Fibroblast of pulmonary artery (primary cell): ENCODE data around the gene JAG2.

Experiments
- DNase-seq: peaks from one replicate; pipeline ENCODE4 v3.0.0-alpha.2; 2010; ENCODE audit warnings: low read depth
- H3K4me3 ChIP-seq: replicated peaks from 2 replicates; pipeline ENCODE4 v1.5.1; 2011; ENCODE audit warnings: low read depth, mild to moderate bottlenecking, control low read depth, low read length, moderate library complexity
- CTCF ChIP-seq: IDR thresholded peaks from 2 replicates; pipeline ENCODE4 v1.5.1; 2011; ENCODE audit warnings: mild to moderate bottlenecking, control low read depth, low read length, inconsistent platforms; ENCODE audit errors: missing control alignments

Gene JAG2

GRCh38 chr14:105096206-105096875 lies 72.2 kb downstream of the JAG2 start:
- no peak overlapping the region for H3K4me3 ChIP-seq
- no peak for TF ChIP-seq CTCF
- no peak for DNase-seq

- no peak for DNase-seq
- no peak for TF ChIP-seq CTCF
- H3K4me3 ChIP-seq = no peak overlapping the region
Measured at GRCh38 chr14:105095236-105095805, 73.3 kb downstream of the JAG2 start.

GRCh38 chr14:105094193-105094907 lies 74.2 kb downstream of the JAG2 start:
- H3K4me3 ChIP-seq = peak overlapping the region; percentile 68
- no peak for DNase-seq
- no peak for TF ChIP-seq CTCF

GRCh38 chr14:105093431-105094192 lies 75.0 kb downstream of the JAG2 start:
- H3K4me3 ChIP-seq = peak overlapping the region; percentile 68
- DNase-seq = peak; percentile 75
- peak; percentile 38 for TF ChIP-seq CTCF

- TF ChIP-seq CTCF = no peak
- peak overlapping the region; percentile 68 for H3K4me3 ChIP-seq
- DNase-seq = peak; percentile 49
Measured at GRCh38 chr14:105093038-105093430, 75.5 kb downstream of the JAG2 start.

- no peak for DNase-seq
- TF ChIP-seq CTCF = no peak
- H3K4me3 ChIP-seq = peak overlapping the region; percentile 68
Measured at GRCh38 chr14:105092171-105093037, 76.2 kb downstream of the JAG2 start.
